WTC11 (cell line): Measurements from ENCODE around the gene MAGI2. TPM values are rescaled to one million over a fixed set of nuclear protein-coding genes. Genes with fewer than 3 reads are reported as not detected.

Source experiments
- ATAC-seq: fragments of 200-7000 bp; cut with Tn5 transposase; 2 replicates; pipeline ENCODE4 v1.10.0; 2021; ENCODE audit warnings: mild to moderate bottlenecking, moderate library complexity
- CTCF ChIA-PET: fragments of 300-600 bp; sonication (Branson Sonifier 250); formaldehyde crosslinking; loops from one replicate; lab custom pipeline; 2021; ENCODE audit warnings: antibody characterized with exemption; lab: Charles Lee
- POLR2A ChIA-PET: fragments of 350-600 bp; sonication (Branson Sonifier 250); formaldehyde crosslinking; loops from one replicate; lab custom pipeline; 2021; ENCODE audit warnings: antibody characterized with exemption; lab: Charles Lee
- DNase-seq: peaks from one replicate; pipeline ENCODE4 v3.0.0; 2021; ENCODE audit warnings: low spot score
- H3K27ac Mint-ChIP-seq: 2 replicates; pipeline ENCODE4 v1.8.0; 2021; ENCODE audit warnings: mixed read lengths
- H3K27me3 Mint-ChIP-seq: 2 replicates; pipeline ENCODE4 v1.8.0; 2021; ENCODE audit warnings: low read depth, mild to moderate bottlenecking, moderate library complexity, mixed read lengths
- H3K36me3 Mint-ChIP-seq: 2 replicates; pipeline ENCODE4 v1.8.0; 2021; ENCODE audit warnings: mixed read lengths
- H3K4me1 Mint-ChIP-seq: 2 replicates; pipeline ENCODE4 v1.8.0; 2022; ENCODE audit warnings: mixed read lengths
- H3K4me3 Mint-ChIP-seq: 2 replicates; pipeline ENCODE4 v1.8.0; 2021; ENCODE audit warnings: mild to moderate bottlenecking, moderate library complexity, mixed read lengths
- H3K9me3 Mint-ChIP-seq: 2 replicates; pipeline ENCODE4 v1.8.0; 2021; ENCODE audit warnings: mixed read lengths
- AR ChIP-seq: fragments of 250-450 bp; sonication (Bioruptor Pico); IDR thresholded peaks from 2 replicates; pipeline ENCODE4 v1.9.0; 2021; ENCODE audit warnings: mild to moderate bottlenecking
- ATF1 ChIP-seq: sonication (generic); formaldehyde crosslinking; IDR thresholded peaks from 2 replicates; pipeline ENCODE4 v1.8.1; 2023; ENCODE audit warnings: mild to moderate bottlenecking, moderate library complexity, missing genetic modification reagents
- E2F4 ChIP-seq: sonication (generic); formaldehyde crosslinking; IDR thresholded peaks from 2 replicates; pipeline ENCODE4 v1.8.1; 2022; ENCODE audit warnings: low read depth, mild to moderate bottlenecking, moderate library complexity, missing genetic modification reagents, borderline replicate concordance
- EMX1 ChIP-seq: fragments of 250-450 bp; sonication (Bioruptor Pico); IDR thresholded peaks from 2 replicates; pipeline ENCODE4 v1.8.0; 2021; ENCODE audit warnings: mild to moderate bottlenecking
- ETV6 ChIP-seq: sonication (generic); formaldehyde crosslinking; IDR thresholded peaks from 2 replicates; pipeline ENCODE4 v1.8.1; 2022; ENCODE audit warnings: mild to moderate bottlenecking, missing genetic modification reagents
- FOXJ3 ChIP-seq: sonication (generic); formaldehyde crosslinking; IDR thresholded peaks from 2 replicates; pipeline ENCODE4 v1.9.0; 2021; ENCODE audit warnings: missing genetic modification reagents, mild to moderate bottlenecking, borderline replicate concordance
- FOXK1 ChIP-seq: sonication (generic); formaldehyde crosslinking; IDR thresholded peaks from 2 replicates; pipeline ENCODE4 v1.8.0; 2022; ENCODE audit warnings: mild to moderate bottlenecking, moderate library complexity, missing genetic modification reagents
- GABPB1 ChIP-seq: sonication (generic); formaldehyde crosslinking; IDR thresholded peaks from 2 replicates; pipeline ENCODE4 v1.8.1; 2023; ENCODE audit warnings: mild to moderate bottlenecking, missing genetic modification reagents
- GRHL2 ChIP-seq: fragments of 250-450 bp; sonication (Bioruptor Pico); IDR thresholded peaks from 2 replicates; pipeline ENCODE4 v1.8.0; 2022; ENCODE audit warnings: mild to moderate bottlenecking, moderate library complexity; ENCODE audit not compliant: insufficient replicate concordance, severe bottlenecking
- HMGXB4 ChIP-seq: sonication (generic); formaldehyde crosslinking; IDR thresholded peaks from 2 replicates; pipeline ENCODE4 v1.8.1; 2023; ENCODE audit warnings: mild to moderate bottlenecking, moderate library complexity, missing genetic modification reagents
- IRF1 ChIP-seq: sonication (generic); formaldehyde crosslinking; IDR thresholded peaks from 2 replicates; pipeline ENCODE4 v1.8.0; 2023; ENCODE audit warnings: missing genetic modification reagents
- IRF2 ChIP-seq: sonication (generic); formaldehyde crosslinking; IDR thresholded peaks from 2 replicates; pipeline ENCODE4 v1.8.0; 2022; ENCODE audit warnings: low read depth, missing genetic modification reagents, borderline replicate concordance
- JUN ChIP-seq: sonication (generic); formaldehyde crosslinking; IDR thresholded peaks from 2 replicates; pipeline ENCODE4 v1.8.0; 2023; ENCODE audit warnings: mild to moderate bottlenecking, missing genetic modification reagents
- MLX ChIP-seq: sonication (generic); formaldehyde crosslinking; IDR thresholded peaks from 2 replicates; pipeline ENCODE4 v1.8.1; 2023; ENCODE audit warnings: mild to moderate bottlenecking, missing genetic modification reagents, moderate library complexity
- NFE2L1 ChIP-seq: sonication (generic); formaldehyde crosslinking; IDR thresholded peaks from 2 replicates; pipeline ENCODE4 v1.8.1; 2023; ENCODE audit warnings: missing genetic modification reagents
- RORB ChIP-seq: fragments of 250-450 bp; sonication (Bioruptor Pico); IDR thresholded peaks from 2 replicates; pipeline ENCODE4 v1.9.0; 2021; ENCODE audit warnings: mild to moderate bottlenecking
- TEAD4 ChIP-seq: sonication (generic); formaldehyde crosslinking; IDR thresholded peaks from 2 replicates; pipeline ENCODE4 v1.8.0; 2022; ENCODE audit warnings: mild to moderate bottlenecking, missing genetic modification reagents
- USF1 ChIP-seq: sonication (generic); formaldehyde crosslinking; IDR thresholded peaks from 2 replicates; pipeline ENCODE4 v1.8.0; 2022; ENCODE audit warnings: mild to moderate bottlenecking, missing genetic modification reagents
- USF2 ChIP-seq: sonication (generic); formaldehyde crosslinking; IDR thresholded peaks from 2 replicates; pipeline ENCODE4 v1.8.1; 2023; ENCODE audit warnings: mild to moderate bottlenecking, missing genetic modification reagents, moderate library complexity
- ZBTB21 ChIP-seq: sonication (generic); formaldehyde crosslinking; IDR thresholded peaks from 2 replicates; pipeline ENCODE4 v1.8.1; 2023; ENCODE audit warnings: mild to moderate bottlenecking, missing genetic modification reagents, borderline replicate concordance
- ZNF396 ChIP-seq: fragments of 250-450 bp; sonication (Bioruptor Pico); IDR thresholded peaks from 2 replicates; pipeline ENCODE4 v1.8.0; 2021; ENCODE audit warnings: mild to moderate bottlenecking, moderate library complexity, borderline replicate concordance
- ZNF423 ChIP-seq: fragments of 250-450 bp; sonication (Bioruptor Pico); IDR thresholded peaks from 2 replicates; pipeline ENCODE4 v2.1.2; 2022; ENCODE audit warnings: mild to moderate bottlenecking, moderate library complexity
- ZSCAN18 ChIP-seq: fragments of 250-450 bp; sonication (Bioruptor Pico); IDR thresholded peaks from 2 replicates; pipeline ENCODE4 v2.1.2; 2022; ENCODE audit warnings: mild to moderate bottlenecking, moderate library complexity
- total RNA-seq: library from RNA; stranded (reverse); gene quantifications from 3 replicates; pipeline ENCODE4 v1.2.3, GENCODE V29; 2021

MAGI2 gene
- total RNA-seq, 1 experiment from 2014 or later = 26.6 TPM

GRCh38 chr7:78402096-78402495 is 1051.4 kb downstream of the MAGI2 start:
- ATAC-seq (no peak), DNase-seq (no peak)
- H3K4me1 Mint-ChIP-seq = peaks cover 50% of the 10 kb centered on the region
- H3K4me3 Mint-ChIP-seq = no peak overlapping the region
- ChIA-PET POLR2A (no interaction called here), CTCF (no interaction called here)
- H3K27me3 Mint-ChIP-seq = peaks cover 18% of the 10 kb centered on the region
- H3K9me3 Mint-ChIP-seq = peaks cover 8% of the 10 kb centered on the region; the same call in 1 of the 2 replicates
- 0 out of 2 replicates have a peak, but pooled peaks cover 4% of the 10 kb centered on the region for H3K36me3 Mint-ChIP-seq
- TF ChIP-seq HMGXB4 (CRISPR knock-in tag) (no peak), FOXK1 (CRISPR knock-in tag) (no peak), ZSCAN18 (CRISPR knock-in tag) (no peak), TEAD4 (no peak), FOXJ3 (CRISPR knock-in tag) (no peak), EMX1 (no peak), NFE2L1 (CRISPR knock-in tag) (no peak), ZBTB21 (CRISPR knock-in tag) (no peak)
- peak overlapping the region; percentile 47; the same call in 1 of the 2 replicates for H3K27ac Mint-ChIP-seq

GRCh38 chr7:78400038-78400437 is 1053.4 kb downstream of the MAGI2 start:
- ATAC-seq = peak; percentile 59
- H3K36me3 Mint-ChIP-seq = 0 out of 2 replicates have a peak, but pooled peaks cover 4% of the 10 kb centered on the region
- CTCF ChIA-PET = no interaction called here

More at GRCh38 chr7:78400038-78400437, 1053.4 kb downstream of the MAGI2 start:
- no peak for DNase-seq
- no peak for TF ChIP-seq GRHL2 (CRISPR knock-in tag)
- no peak for TF ChIP-seq AR (CRISPR knock-in tag)
- TF ChIP-seq GABPB1 (CRISPR knock-in tag) = no peak
- TF ChIP-seq JUN (CRISPR knock-in tag) = no peak
- TF ChIP-seq ZNF396 = no peak
- TF ChIP-seq USF2 (CRISPR knock-in tag) = no peak
- no peak for TF ChIP-seq E2F4 (CRISPR knock-in tag)
- no peak for TF ChIP-seq ETV6 (CRISPR knock-in tag)
- no peak for TF ChIP-seq USF1 (CRISPR knock-in tag)
- TF ChIP-seq MLX = no peak
- no peak for TF ChIP-seq ATF1 (CRISPR knock-in tag)
- TF ChIP-seq IRF2 (CRISPR knock-in tag) = no peak
- TF ChIP-seq FOXK1 (CRISPR knock-in tag) = no peak
- no peak for TF ChIP-seq IRF1 (CRISPR knock-in tag)
- TF ChIP-seq RORB (CRISPR knock-in tag) = no peak
- TF ChIP-seq ZNF423 (CRISPR knock-in tag) = no peak
- TF ChIP-seq, all 79 proteins: peak for 0
- Mint-ChIP-seq H3K9me3 (peaks cover 8% of the 10 kb centered on the region; the same call in 1 of the 2 replicates), H3K27me3 (peaks cover 34% of the 10 kb centered on the region), H3K4me1 (peaks cover 65% of the 10 kb centered on the region), H3K4me3 (peak overlapping the region; percentile 18), H3K27ac (peak overlapping the region; percentile 68; the same call in 1 of the 2 replicates)
- POLR2A ChIA-PET = no interaction called here
